ENCODE results near the gene DELE1.
A peak's percentile ranks its signal among the peaks of the same experiment; 100 is the strongest.

Gene DELE1

GRCh38 chr5:141940695-141941271, 17.1 kb downstream of the DELE1 start:
- no peaks in the 10 kb centered on the region for H3K9me3 ChIP-seq (ENCODE audit: control insufficient read depth, insufficient read depth, low read depth, low read length)
- POLR2A ChIA-PET, result interaction anchor here (1.4 kb wide), 1 partner anchor 17 kb away, joined by 7 read pairs; the partner anchor contains the start of gene DELE1
- TF ChIP-seq ZNF558 (tag by site-specific recombination; IDR thresholded peaks at IDR 0.05), result no peak
- 0 out of 2 replicates have a peak, but pooled peaks have one; percentile 15 for TF ChIP-seq ZIC2 (tag by site-specific recombination; IDR thresholded peaks at IDR 0.05)
- H3K4me3 ChIP-seq (ENCODE audit: low read depth, low read length), result no peak overlapping the region
- H3K4me1 ChIP-seq (ENCODE audit: control insufficient read depth, insufficient read depth, low read length), result no peaks in the 10 kb centered on the region
- CTCF ChIA-PET, result interaction anchor here (0.5 to 3.3 kb wide), 8 partner anchors 8 to 249 kb away, joined by 3 to 18 read pairs (median 4); partner anchors contain the start of gene RNF14
- H3K36me3 ChIP-seq (ENCODE audit: control insufficient read depth in 2 of 2, insufficient read depth in 1 of 2, low read length in 2 of 2), result peaks cover 7 to 40% of the 10 kb centered on the region in 2 experiments
- no peak overlapping the region for H3K27ac ChIP-seq (ENCODE audit: extremely low read depth, low read depth, low read length)

GRCh38 chr5:141941307-141941706, 17.6 kb downstream of the DELE1 start:
- Histone ChIP-seq H3K4me1 (ENCODE audit: control insufficient read depth, insufficient read depth, low read length) (no peaks in the 10 kb centered on the region), H3K27ac (ENCODE audit: extremely low read depth, low read depth, low read length) (no peak overlapping the region), H3K36me3 (ENCODE audit: control insufficient read depth in 2 of 2, insufficient read depth in 1 of 2, low read length in 2 of 2) (peaks cover 5 to 35% of the 10 kb centered on the region in 2 experiments), H3K4me3 (ENCODE audit: low read depth, low read length) (no peak overlapping the region), H3K9me3 (ENCODE audit: control insufficient read depth, insufficient read depth, low read depth, low read length) (no peaks in the 10 kb centered on the region)
- CTCF ChIA-PET, result interaction anchor here (1.0 to 3.3 kb wide), 4 partner anchors 9 to 249 kb away, joined by 3 to 18 read pairs (median 5); no protein-coding TSS in a partner anchor
- POLR2A ChIA-PET, result interaction anchor here (1.4 kb wide), 1 partner anchor 18 kb away, joined by 7 read pairs; the partner anchor contains the start of gene DELE1
- TF ChIP-seq ZNF138 (tag by site-specific recombination; IDR thresholded peaks at IDR 0.05; ENCODE audit: borderline replicate concordance) (no peak), ZNF521 (tag by site-specific recombination; IDR thresholded peaks at IDR 0.05) (no peak), ZSCAN4 (tag by site-specific recombination; IDR thresholded peaks at IDR 0.05) (no peak), ZNF704 (tag by site-specific recombination; IDR thresholded peaks at IDR 0.05) (no peak), IKZF3 (tag by site-specific recombination; IDR thresholded peaks at IDR 0.05) (no peak), ZNF174 (tag by site-specific recombination; IDR thresholded peaks at IDR 0.05) (no peak), MYNN (tag by site-specific recombination; IDR thresholded peaks at IDR 0.05; ENCODE audit: borderline replicate concordance) (no peak), ZNF776 (tag by site-specific recombination; IDR thresholded peaks at IDR 0.05; ENCODE audit: borderline replicate concordance) (no peak), KLF1 (tag by site-specific recombination; IDR thresholded peaks at IDR 0.05) (no peak), ZNF654 (tag by site-specific recombination; IDR thresholded peaks at IDR 0.05; ENCODE audit: low read depth) (no peak), BCL6B (tag by site-specific recombination; IDR thresholded peaks at IDR 0.05) (no peak), ZBTB17 (tag by site-specific recombination; IDR thresholded peaks at IDR 0.05) (no peak), ZEB2 (tag by site-specific recombination; IDR thresholded peaks at IDR 0.05) (no peak), ZSCAN5A (tag by site-specific recombination; IDR thresholded peaks at IDR 0.05) (no peak), ZNF48 (tag by site-specific recombination; IDR thresholded peaks at IDR 0.05) (no peak)

Measured in HEK293 (cell line).